GM18951 (cell line): Measurements from ENCODE around the gene FAM168A.

Experiments used
- POLR2A ChIP-seq: IDR thresholded peaks from 4 replicates; pipeline ENCODE4 v1.6.1; 2011; ENCODE audit warnings: mild to moderate bottlenecking; ENCODE audit not compliant: insufficient read length, insufficient read depth; ENCODE audit errors: extremely low read depth
- in situ Hi-C: fragments of 300-500 bp; cut with MboI; formaldehyde crosslinking; loops from one replicate; pipeline ENCODE4 v1.12.0; 2022; ENCODE audit warnings: low sequenced_read_pairs, mixed read lengths, inconsistent platforms; ENCODE audit not compliant: unreplicated experiment

Gene FAM168A

DNA sequence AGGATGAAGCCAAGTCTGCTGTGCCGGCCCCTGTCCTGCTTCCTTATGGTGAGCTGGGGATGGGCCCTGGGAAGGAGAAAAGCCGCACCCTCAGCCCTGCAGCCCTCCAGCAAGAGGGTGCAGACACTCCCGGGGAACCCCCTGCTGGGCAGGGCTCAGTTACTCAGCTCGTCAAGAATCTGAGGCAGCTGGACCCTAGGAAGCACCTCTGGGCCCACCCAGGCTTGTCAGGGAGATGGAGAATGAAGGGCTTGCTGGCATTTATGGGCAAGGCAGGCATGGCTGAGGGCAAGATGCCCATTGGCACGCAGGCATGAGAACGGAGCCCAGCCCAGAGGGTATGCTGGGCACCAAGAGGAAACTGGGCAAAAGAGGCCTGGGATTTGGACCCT lies 208.8 kb downstream of the FAM168A start:
- in situ Hi-C loops = no loop called here
- TF ChIP-seq POLR2A = no peak

DNA sequence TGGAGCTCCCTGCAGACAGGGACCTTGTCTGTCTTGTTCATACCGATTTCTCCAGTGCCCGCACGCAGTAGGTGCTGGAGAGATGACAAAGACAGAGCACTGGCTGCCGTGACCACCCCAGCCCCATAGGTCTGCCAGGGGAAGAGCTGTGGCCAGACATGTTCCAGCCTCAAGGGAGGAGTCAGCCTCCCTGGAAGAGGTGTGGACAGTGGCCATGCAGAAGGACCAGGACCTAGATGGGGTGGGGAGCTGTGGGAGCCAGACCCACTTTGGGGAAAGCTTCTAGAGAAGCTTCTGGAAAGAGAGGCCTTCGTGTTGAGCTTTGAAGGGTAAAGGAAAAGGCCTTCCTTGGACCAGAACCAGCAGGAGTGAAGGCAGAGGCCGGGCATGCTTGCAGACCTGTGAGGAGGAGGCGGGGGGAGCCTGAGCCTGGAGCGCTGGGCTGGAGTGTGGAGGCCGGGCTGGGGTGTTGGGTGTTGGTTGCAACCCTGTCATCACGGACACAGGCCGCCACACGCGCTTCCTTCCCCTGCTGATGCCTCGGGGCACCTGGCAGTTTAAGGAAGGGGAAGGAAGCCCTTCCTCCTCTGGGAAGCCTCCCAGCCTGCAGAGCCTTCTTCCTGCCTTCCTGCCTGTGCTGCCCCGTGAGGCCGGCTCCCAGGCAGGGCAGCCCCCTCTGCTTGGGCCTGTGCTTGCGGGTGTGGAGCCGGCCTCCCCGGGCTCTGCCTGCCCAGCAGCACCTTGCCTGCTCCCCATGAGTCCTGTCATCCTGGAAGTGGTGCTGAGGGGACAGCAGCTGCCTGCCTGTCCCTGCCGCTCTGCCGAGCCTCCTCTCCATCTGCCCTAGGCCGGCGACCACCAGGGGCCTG lies 209.4 kb downstream of the FAM168A start:
- in situ Hi-C loops = no loop called here
- no peak for TF ChIP-seq POLR2A

DNA sequence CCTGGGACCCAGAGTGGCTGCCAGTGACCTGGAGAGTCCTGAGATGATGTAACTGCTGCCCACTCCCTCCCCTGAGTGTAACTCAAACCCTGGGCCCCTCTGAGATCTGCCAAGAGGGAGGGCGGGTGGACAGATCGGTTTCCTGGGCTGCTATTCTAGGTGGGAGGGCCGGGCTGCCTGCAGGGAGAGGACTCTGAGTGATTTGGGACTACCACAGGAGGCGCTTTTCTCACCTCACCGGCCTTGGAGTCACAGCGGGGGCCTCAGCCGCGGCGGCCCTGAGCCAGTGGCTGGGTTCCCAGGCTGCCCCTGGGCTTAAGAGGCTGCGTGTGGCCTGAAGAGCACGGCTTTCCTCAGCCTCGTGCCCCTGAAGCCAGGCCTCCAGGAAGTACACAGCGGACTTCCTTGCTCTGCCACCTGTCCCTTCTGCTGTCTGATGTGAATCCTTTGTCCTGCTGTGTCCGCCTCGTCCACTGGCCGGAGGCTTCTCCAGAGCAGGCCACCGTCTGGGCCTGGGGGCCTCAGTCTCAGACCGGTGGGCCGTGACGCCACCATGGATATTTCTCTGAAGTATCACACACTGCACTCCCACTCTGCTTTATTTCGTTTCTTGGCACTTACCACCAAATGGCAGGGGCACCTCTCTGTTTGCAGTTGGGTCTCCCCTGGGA lies 210.2 kb downstream of the FAM168A start:
- in situ Hi-C loops = no loop called here
- TF ChIP-seq POLR2A = no peak

DNA sequence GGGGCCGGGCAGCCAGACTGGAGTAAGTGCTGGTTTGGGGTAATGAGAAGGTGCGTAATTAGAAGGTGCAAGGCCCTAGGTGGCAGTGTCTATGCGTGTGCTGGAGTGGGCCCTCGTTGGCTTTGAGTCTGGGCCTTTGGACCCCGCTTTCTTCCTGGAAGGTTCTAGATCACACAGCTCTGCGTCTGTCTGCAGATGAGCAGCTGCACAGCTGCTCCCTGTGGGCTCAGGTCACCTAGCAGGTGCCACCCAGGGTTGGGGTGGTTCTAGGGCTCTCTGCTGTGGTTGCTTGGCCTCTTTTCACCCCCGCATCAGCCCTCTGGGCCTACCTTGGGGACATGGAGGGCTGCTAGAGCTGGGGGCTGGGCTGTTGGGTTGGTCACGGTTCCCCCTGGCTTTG lies 211.4 kb downstream of the FAM168A start:
- no peak for TF ChIP-seq POLR2A
- in situ Hi-C loops = no loop called here

DNA sequence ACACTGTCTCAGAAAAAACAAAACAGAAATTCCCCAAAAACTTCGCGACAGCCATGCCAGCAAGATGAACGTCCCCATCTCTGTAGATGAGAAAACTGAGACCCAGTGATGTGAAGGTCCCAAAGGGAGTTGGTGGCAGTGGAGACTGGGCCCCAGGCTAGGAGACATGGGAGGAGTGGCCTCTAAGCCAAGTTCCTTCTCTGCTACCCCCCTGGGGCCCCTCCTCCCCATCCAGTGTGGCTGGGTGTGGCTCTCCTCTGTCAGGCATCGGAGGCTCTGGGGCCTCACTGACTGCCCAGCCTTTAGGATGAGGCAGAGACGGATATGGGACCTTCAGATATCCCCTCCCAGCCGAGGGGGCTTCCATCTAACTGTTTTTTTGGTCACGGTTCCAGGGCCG lies 211.9 kb downstream of the FAM168A start:
- peak; percentile 30 for TF ChIP-seq POLR2A
- in situ Hi-C loops = no loop called here

DNA sequence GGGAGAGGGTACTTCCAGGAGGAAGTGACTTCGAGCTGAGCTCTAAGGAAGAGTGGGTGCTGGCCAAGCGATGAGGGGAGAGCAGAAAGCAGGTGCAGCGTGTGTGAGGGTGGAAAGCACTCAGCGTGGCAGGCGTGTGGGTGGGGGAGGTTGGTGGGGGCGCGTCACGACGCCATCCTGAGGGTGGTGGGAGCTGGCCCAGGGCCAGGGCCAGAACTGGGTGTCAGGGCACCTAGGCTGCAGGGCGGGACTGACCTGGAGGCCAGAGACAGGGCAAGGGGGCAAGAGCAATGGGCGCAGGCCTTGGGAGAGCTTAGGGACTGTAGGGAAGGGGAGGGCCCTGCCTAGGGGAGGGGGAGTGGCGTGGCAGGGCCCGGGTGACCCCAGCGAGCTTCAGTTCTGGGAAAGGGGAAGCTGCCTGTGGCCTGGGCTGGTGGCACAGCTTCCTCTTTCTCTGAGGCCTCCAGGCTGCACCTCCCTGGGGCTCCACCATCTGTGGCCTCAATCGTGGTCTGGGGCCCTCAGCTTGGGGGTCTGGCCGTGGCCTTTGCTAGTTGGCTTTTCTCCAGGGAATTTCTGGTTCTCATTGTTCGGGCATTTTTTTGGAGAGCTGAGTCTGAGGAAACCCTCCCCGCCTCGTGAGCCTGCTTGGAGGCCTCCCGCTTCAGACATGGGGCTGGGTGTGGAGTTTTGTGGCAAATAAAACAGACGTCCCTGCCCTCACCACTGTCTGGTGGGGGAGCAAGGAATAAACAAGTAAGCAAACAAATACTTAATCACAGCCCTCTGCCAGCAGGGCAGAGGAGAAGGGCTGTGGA lies 212.8 kb downstream of the FAM168A start:
- TF ChIP-seq POLR2A = peak; percentile 40
- in situ Hi-C loops = no loop called here

DNA sequence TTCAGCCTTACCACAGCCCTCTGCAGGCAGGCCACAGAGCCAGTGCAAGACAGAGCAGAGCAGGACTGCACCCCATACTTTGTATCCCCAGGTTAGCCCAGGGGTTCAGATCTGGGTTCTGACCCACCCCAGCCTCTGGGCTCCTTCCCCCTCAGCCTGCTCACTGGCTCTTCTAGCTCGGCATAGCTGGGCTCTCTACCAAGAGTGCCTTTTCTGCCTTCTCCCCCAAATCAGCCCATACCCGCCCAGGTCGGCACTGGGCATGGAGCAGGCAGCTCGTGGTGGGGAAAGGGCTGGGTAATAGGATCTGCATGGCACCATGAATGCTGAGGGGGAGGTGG lies 213.4 kb downstream of the FAM168A start:
- no peak for TF ChIP-seq POLR2A
- in situ Hi-C loops = no loop called here

DNA sequence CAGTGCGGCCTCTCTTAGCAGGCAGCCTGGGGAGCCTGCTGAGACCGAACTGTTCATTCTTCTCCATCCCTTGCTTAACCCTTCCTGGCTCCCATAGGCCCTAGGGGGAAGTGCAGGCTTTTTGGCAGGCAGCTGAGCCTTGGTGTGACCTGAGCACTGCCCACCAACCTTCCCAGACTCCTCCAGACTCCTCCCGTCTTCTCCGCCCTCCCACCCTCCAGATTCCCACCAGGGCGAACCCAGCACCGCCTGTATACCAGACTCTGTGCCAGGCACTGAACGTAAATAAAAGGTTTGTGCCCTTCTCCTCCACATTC lies 213.8 kb downstream of the FAM168A start:
- TF ChIP-seq POLR2A = no peak
- in situ Hi-C loops = no loop called here

DNA sequence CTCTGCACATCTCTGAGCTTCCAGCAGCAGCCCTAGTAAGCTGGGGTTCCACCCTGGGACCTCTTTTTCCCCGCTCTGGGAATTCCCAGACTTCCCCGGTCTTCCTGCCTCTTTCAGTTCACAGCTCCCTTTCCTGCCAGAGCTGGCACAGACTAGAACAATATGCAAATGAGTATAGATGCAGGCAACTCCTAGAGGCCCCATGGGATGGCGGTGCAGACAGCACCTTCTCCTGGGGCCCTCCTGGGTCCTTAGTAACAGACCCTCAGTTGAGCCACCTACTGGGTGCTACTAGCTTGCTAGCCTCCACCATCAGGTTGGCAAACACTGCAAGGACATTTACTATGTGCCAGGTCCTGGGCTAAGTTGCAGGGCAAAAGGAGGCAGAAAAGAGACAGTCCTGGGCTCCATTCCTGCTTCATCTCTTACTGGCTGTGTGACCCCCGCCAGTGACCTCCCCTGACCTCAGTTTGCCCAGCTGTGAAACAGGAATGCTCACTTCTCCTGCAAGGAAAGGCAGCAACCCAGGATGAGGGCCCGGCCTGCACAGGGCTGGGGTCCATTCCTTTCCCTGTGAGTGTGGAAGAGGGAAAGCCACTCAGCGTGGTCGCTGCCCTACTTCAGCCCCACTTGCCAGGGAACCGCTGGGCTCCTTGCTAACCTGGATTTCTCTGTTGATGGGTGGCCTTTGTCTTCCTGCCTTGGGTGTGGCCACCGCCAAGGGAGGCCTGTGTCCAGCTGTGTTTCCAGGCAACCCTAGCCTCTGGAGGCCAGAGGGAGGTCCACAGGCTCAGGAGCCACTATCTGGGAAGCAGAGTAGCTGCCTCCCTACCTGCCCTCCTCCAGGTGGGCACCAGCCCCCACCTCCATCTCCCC lies 214.4 kb downstream of the FAM168A start:
- in situ Hi-C loops = no loop called here
- no peak for TF ChIP-seq POLR2A

DNA sequence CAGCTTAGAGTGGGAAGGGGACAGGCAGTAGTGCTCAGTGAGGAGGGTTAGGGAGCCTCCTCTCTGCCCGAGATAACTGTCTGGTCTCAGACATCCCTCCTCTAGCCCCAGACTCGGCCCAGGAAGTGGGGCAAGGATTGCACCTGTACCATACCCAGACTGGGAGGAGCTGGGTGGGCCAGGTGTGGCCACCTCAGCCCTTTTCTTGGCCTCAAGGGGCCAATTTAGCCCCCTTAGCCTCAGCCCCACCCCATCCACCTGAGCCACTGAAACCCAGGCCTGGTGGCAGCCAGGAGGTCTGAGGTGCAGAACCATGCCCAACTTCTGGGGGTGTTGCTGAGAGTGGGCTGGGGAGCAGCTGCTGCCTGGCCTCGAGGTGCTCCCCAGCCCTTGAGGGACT lies 215.2 kb downstream of the FAM168A start:
- no peak for TF ChIP-seq POLR2A
- in situ Hi-C loops = no loop called here

DNA sequence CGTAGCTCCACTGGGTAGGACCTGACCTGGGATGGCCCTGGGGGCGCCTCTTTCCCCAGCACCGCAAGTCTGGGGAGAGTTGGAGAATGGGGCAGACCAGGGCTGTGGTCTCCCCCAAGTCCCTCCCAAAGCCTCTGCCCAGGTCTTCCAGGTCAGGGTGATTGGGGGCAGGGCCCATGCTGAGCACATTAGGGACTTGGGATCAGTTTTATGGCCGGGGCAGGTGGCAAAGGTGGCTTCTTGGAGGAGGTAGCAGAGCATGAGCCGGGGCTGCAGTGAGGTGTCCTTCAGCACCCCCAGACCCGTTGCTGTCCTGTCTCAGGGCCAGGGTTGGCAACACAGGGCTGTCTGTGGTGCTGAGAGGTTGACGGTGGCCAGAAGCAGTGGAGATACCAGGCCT lies 215.7 kb downstream of the FAM168A start:
- no peak for TF ChIP-seq POLR2A
- in situ Hi-C loops = no loop called here

DNA sequence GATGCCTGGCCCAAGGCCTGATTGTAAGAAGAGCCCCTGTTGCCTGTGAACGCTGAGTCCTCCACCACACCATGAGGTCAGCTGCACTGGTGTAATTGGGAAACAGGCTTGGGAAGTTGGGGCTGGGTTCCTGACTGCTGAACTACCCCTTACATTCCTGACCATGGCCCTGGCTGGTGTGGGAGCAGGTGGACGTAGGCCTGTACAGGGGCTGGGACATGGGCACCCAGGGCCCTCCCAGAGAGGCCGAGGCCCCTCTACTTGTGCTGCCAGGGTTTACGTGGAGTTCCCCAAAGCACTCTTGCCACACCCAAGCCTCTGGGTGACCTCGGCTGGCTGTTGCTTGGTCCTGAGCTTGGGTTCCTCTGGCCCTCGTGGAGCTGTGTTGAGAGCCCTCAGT lies 216.3 kb downstream of the FAM168A start:
- no peak for TF ChIP-seq POLR2A
- in situ Hi-C loops = no loop called here
